ENCODE data around the gene RAMACL.

DNA sequence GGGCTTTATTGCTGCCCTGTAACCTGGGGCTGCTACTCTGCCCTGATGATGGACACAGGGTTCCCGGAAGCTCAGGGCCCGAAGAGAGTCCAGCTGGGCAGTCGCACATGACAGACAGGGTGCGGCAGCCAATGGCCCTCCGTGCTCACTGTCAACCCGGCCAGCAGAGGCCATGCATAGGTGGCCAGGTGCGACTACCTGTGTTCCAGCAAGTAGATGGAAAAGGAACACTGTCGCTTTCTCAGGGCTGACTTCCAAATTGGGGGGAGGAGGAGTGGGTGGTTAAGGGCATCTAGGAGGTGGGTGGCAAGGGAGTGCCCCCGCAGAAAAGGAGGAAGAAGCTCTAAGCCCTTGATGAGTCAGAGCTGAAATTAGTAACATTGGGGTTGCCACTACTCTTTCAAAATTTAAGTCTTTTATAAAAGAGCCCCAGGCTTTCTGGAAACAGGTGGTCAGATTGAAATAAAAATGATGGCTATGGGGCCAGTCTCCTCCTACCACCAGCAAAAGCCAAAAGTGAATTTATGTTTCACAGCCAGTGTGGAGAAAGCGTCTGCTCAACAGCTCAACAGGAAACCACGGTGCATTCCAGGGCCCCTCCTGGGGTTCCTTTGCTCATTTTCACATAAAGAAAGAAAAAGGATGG is 2.3 kb upstream of the RAMACL start:
- TF ChIP-seq, protein P1, sequence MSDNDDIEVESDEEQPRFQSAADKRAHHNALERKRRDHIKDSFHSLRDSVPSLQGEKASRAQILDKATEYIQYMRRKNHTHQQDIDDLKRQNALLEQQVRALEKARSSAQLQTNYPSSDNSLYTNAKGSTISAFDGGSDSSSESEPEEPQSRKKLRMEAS (IDR thresholded peaks at IDR 0.05), result peak; percentile 80
- TF ChIP-seq EP300 (IDR thresholded peaks at IDR 0.05; ENCODE audit: borderline replicate concordance) (0 out of 2 replicates have a peak, but pooled peaks have one; percentile 13), NFIC (IDR thresholded peaks at IDR 0.05) (no peak), RAD21 (IDR thresholded peaks at IDR 0.05; ENCODE audit: low read depth) (no peak), FOXM1 (IDR thresholded peaks at IDR 0.05; ENCODE audit: borderline replicate concordance, low read depth) (no peak), TAF1 (IDR thresholded peaks at IDR 0.05; ENCODE audit: low read depth) (0 out of 2 replicates have a peak, but pooled peaks have one; percentile 45), CEBPB (IDR thresholded peaks at IDR 0.05) (no peak)
- TF ChIP-seq, protein P2, sequence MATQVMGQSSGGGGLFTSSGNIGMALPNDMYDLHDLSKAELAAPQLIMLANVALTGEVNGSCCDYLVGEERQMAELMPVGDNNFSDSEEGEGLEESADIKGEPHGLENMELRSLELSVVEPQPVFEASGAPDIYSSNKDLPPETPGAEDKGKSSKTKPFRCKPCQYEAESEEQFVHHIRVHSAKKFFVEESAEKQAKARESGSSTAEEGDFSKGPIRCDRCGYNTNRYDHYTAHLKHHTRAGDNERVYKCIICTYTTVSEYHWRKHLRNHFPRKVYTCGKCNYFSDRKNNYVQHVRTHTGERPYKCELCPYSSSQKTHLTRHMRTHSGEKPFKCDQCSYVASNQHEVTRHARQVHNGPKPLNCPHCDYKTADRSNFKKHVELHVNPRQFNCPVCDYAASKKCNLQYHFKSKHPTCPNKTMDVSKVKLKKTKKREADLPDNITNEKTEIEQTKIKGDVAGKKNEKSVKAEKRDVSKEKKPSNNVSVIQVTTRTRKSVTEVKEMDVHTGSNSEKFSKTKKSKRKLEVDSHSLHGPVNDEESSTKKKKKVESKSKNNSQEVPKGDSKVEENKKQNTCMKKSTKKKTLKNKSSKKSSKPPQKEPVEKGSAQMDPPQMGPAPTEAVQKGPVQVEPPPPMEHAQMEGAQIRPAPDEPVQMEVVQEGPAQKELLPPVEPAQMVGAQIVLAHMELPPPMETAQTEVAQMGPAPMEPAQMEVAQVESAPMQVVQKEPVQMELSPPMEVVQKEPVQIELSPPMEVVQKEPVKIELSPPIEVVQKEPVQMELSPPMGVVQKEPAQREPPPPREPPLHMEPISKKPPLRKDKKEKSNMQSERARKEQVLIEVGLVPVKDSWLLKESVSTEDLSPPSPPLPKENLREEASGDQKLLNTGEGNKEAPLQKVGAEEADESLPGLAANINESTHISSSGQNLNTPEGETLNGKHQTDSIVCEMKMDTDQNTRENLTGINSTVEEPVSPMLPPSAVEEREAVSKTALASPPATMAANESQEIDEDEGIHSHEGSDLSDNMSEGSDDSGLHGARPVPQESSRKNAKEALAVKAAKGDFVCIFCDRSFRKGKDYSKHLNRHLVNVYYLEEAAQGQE (IDR thresholded peaks at IDR 0.05; ENCODE audit: low read depth), result no peak
